Neural cell (in vitro differentiated cells): ENCODE results near the gene TMEM259. TPM values are rescaled to one million over a fixed set of nuclear protein-coding genes. Genes with fewer than 3 reads are reported as not detected.

Experiments
- H2AFZ ChIP-seq: fragments of 200-600, 300-800 bp; sonication (generic), shearing (Covaris generic); 2 replicates; pipeline ENCODE4 v1.6.0; 2014; ENCODE audit warnings: low read depth, mild to moderate bottlenecking, antibody characterized with exemption, low read length, moderate library complexity
- H3F3A ChIP-seq: fragments of 200-600 bp; shearing (Covaris generic); 2 replicates; pipeline ENCODE4 v1.6.1; 2016; ENCODE audit warnings: mild to moderate bottlenecking, moderate library complexity, mixed read lengths, antibody characterized with exemption, low read length; ENCODE audit not compliant: insufficient read depth, poor library complexity, severe bottlenecking
- H3K27ac ChIP-seq: fragments of 200-600, 300-800 bp; sonication (generic), shearing (Covaris generic); 2 replicates; pipeline ENCODE4 v1.5.1; 2014; ENCODE audit warnings: mild to moderate bottlenecking, low read length, moderate library complexity
- H3K27me3 ChIP-seq: fragments of 300-800, 200-600 bp; sonication (generic), shearing (Covaris generic); 2 replicates; pipeline ENCODE4 v1.6.0; 2014; ENCODE audit warnings: mild to moderate bottlenecking, low read depth, low read length, moderate library complexity; ENCODE audit not compliant: insufficient read depth
- H3K36me3 ChIP-seq: fragments of 300-800, 200-600 bp; sonication (generic), shearing (Covaris generic); 2 replicates; pipeline ENCODE4 v1.5.1; 2014; ENCODE audit warnings: mild to moderate bottlenecking, antibody characterized with exemption, low read length, moderate library complexity; ENCODE audit not compliant: insufficient read depth
- H3K4me2 ChIP-seq: fragments of 300-800, 200-600 bp; sonication (generic), shearing (Covaris generic); 2 replicates; pipeline ENCODE4 v1.6.0; 2014; ENCODE audit warnings: mild to moderate bottlenecking, low read length
- H3K4me3 ChIP-seq: fragments of 300-800, 200-600 bp; sonication (generic), shearing (Covaris generic); 2 replicates; pipeline ENCODE4 v1.5.1; 2014; ENCODE audit warnings: mild to moderate bottlenecking, low read length, moderate library complexity
- H3K79me2 ChIP-seq: fragments of 200-600 bp; shearing (Covaris generic); replicated peaks from 2 replicates; pipeline ENCODE4 v1.6.0; 2014; ENCODE audit warnings: mild to moderate bottlenecking, low read length, moderate library complexity; ENCODE audit not compliant: insufficient read depth
- H3K9ac ChIP-seq: fragments of 300-800, 200-600 bp; sonication (generic), shearing (Covaris generic); 2 replicates; pipeline ENCODE4 v1.6.1; 2016; ENCODE audit warnings: mild to moderate bottlenecking, low read length, mixed read lengths
- H3K9me2 ChIP-seq: fragments of 200-600 bp; shearing (Covaris generic); 2 replicates; pipeline ENCODE4 v1.6.1; 2016; ENCODE audit warnings: mild to moderate bottlenecking, low read length, mixed read lengths; ENCODE audit not compliant: insufficient read depth
- H3K9me3 ChIP-seq: fragments of 200-600, 300-800 bp; sonication (generic), shearing (Covaris generic); 2 replicates; pipeline ENCODE4 v1.6.1; 2016; ENCODE audit warnings: mild to moderate bottlenecking, mixed run types, low read length, moderate library complexity, mixed read lengths
- H4K20me1 ChIP-seq: fragments of 200-600 bp; shearing (Covaris generic); 2 replicates; pipeline ENCODE4 v1.6.1; 2016; ENCODE audit warnings: mild to moderate bottlenecking, mixed run types; ENCODE audit not compliant: insufficient read depth
- EP300 ChIP-seq: fragments of 450-650 bp; conservative IDR thresholded peaks from 2 replicates; pipeline ENCODE4 v1.6.1; 2014; ENCODE audit warnings: antibody characterized with exemption, mild to moderate bottlenecking, moderate library complexity; ENCODE audit not compliant: poor library complexity, severe bottlenecking
- EZH2 ChIP-seq: fragments of 200-600, 300-800 bp; shearing (Covaris generic), sonication (generic); IDR thresholded peaks from 2 replicates; pipeline ENCODE4 v1.6.1; 2014; ENCODE audit warnings: antibody characterized with exemption, low read length, borderline replicate concordance, mild to moderate bottlenecking; ENCODE audit not compliant: insufficient read depth, poor library complexity, severe bottlenecking
- MXI1 ChIP-seq: fragments of 450-650 bp; conservative IDR thresholded peaks from 2 replicates; pipeline ENCODE4 v1.6.1; 2014; ENCODE audit warnings: antibody characterized with exemption, mild to moderate bottlenecking; ENCODE audit not compliant: poor library complexity, severe bottlenecking
- POLR2AphosphoS5 ChIP-seq: IDR thresholded peaks from 2 replicates; pipeline ENCODE4 v1.6.1; 2012
- RAD21 ChIP-seq: fragments of 450-650 bp; conservative IDR thresholded peaks from 2 replicates; pipeline ENCODE4 v1.6.1; 2014; ENCODE audit warnings: antibody characterized with exemption, mild to moderate bottlenecking, moderate library complexity
- SMC3 ChIP-seq: fragments of 450-650 bp; conservative IDR thresholded peaks from 2 replicates; pipeline ENCODE4 v1.6.1; 2014; ENCODE audit warnings: antibody characterized with exemption, mild to moderate bottlenecking, moderate library complexity; ENCODE audit not compliant: poor library complexity
- TAF1 ChIP-seq: IDR thresholded peaks from 2 replicates; pipeline ENCODE4 v1.6.1; 2012; ENCODE audit warnings: low read depth
- polyA plus RNA-seq: library from polyadenylated mRNA; depleted of rRNA; stranded (reverse); fragments of >200 nt; gene quantifications from 2 replicates; pipeline ENCODE4 v1.2.3, GENCODE V29; 2014
- TF ChIP-seq, protein P1 (sequence below): fragments of 450-650 bp; IDR thresholded peaks from 2 replicates; pipeline ENCODE4 v1.5.1; 2014; ENCODE audit warnings: antibody characterized with exemption, mild to moderate bottlenecking, moderate library complexity; ENCODE audit not compliant: poor library complexity, severe bottlenecking
- TF ChIP-seq, protein P2 (sequence below): IDR thresholded peaks from 2 replicates; pipeline ENCODE4 v1.6.1; 2012; ENCODE audit warnings: borderline replicate concordance

Gene TMEM259
- polyA plus RNA-seq, 1 donor from 2014 or later, result 176 TPM

DNA sequence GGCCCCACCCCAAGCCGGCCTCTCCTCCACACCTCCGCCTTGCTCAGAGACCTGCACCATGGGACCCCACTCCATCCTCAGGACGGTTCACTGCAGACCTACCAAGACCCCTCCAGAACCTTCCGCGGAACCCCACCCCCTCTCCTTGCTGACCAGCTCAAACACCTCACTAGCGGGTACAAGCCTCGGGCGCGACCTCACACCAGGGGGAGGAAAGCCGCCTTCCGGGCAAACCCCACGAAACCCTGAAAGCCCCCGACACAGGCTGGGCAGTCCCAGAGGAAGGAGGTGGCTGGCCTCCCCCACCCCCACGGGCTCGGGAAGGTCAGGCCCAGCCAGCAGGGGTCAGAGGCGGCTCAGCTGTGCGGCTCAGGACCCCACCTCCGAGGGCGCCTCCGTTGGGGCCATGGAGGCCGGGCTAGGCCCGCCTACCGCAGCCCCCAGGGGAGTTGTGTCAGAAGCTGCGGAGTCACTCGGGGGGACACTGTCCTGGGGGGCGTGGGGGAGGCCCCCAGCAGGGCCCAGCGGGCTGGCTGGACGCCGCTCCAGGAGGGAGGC is 10.9 kb downstream of the TMEM259 start:
- H3K36me3 ChIP-seq, result no peaks in the 10 kb centered on the region

DNA sequence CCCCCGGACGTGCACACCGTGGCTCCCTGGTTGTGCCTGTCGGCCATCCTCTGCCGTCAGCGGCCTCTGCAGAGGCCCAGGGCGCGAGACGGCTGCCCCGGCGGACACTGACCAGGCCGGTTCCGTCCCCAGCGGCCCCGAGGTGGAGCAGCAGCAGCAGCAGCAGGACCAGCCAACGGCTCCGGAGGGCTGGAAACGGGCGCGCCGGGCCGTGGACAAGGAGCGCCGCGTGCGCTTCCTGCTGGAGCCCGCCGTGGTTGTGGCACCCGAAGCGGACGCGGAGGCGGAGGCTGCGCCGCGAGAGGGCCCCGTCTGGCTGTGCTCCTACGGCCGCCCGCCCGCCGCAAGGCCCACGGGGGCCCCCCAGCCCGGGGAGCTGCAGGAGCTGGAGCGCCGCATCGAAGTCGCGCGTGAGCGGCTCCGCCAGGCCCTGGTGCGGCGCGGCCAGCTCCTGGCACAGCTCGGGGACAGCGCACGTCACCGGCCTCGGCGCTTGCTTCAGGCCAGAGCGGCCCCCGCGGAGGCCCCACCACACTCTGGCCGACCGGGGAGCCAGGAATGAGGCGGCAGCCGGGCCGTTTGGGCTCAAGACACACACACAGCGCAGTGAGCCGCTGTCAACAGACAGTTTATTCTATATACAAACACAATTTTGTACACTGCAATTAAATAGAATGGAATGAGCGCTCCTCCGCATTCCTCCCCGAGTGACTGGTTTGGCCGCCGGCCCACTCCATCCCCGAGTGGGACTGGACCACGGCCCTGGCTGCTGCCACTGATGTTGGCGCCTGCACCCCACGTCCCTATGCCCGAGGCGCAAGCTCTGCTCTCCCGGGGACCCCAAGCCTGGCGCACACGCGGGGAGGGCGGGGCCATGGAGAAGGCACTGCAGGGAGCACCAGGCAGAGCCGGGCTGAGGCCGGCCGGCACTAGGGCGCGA is 11.6 kb downstream of the TMEM259 start:
- no peak overlapping the region for H3K27ac ChIP-seq
- no peak overlapping the region for H3K9ac ChIP-seq
- no peaks in the 10 kb centered on the region for H3K79me2 ChIP-seq
- H3F3A ChIP-seq, result no peaks in the 10 kb centered on the region
- H3K9me3 ChIP-seq, result no peaks in the 10 kb centered on the region
- no peaks in the 10 kb centered on the region for H4K20me1 ChIP-seq
- no peak overlapping the region for H3K4me2 ChIP-seq
- H3K9me2 ChIP-seq, result no peaks in the 10 kb centered on the region
- no peak overlapping the region for H2AFZ ChIP-seq
- no peak overlapping the region for H3K4me3 ChIP-seq
- no peaks in the 10 kb centered on the region for H3K36me3 ChIP-seq
- H3K27me3 ChIP-seq, result no peaks in the 10 kb centered on the region
- TF ChIP-seq EZH2, result no peak
- no peak for TF ChIP-seq MXI1
- TF ChIP-seq POLR2AphosphoS5, result no peak
- TF ChIP-seq, protein P1, sequence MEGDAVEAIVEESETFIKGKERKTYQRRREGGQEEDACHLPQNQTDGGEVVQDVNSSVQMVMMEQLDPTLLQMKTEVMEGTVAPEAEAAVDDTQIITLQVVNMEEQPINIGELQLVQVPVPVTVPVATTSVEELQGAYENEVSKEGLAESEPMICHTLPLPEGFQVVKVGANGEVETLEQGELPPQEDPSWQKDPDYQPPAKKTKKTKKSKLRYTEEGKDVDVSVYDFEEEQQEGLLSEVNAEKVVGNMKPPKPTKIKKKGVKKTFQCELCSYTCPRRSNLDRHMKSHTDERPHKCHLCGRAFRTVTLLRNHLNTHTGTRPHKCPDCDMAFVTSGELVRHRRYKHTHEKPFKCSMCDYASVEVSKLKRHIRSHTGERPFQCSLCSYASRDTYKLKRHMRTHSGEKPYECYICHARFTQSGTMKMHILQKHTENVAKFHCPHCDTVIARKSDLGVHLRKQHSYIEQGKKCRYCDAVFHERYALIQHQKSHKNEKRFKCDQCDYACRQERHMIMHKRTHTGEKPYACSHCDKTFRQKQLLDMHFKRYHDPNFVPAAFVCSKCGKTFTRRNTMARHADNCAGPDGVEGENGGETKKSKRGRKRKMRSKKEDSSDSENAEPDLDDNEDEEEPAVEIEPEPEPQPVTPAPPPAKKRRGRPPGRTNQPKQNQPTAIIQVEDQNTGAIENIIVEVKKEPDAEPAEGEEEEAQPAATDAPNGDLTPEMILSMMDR, result no peak
- no peak for TF ChIP-seq TAF1
- TF ChIP-seq EP300, result no peak
- TF ChIP-seq, protein P2, sequence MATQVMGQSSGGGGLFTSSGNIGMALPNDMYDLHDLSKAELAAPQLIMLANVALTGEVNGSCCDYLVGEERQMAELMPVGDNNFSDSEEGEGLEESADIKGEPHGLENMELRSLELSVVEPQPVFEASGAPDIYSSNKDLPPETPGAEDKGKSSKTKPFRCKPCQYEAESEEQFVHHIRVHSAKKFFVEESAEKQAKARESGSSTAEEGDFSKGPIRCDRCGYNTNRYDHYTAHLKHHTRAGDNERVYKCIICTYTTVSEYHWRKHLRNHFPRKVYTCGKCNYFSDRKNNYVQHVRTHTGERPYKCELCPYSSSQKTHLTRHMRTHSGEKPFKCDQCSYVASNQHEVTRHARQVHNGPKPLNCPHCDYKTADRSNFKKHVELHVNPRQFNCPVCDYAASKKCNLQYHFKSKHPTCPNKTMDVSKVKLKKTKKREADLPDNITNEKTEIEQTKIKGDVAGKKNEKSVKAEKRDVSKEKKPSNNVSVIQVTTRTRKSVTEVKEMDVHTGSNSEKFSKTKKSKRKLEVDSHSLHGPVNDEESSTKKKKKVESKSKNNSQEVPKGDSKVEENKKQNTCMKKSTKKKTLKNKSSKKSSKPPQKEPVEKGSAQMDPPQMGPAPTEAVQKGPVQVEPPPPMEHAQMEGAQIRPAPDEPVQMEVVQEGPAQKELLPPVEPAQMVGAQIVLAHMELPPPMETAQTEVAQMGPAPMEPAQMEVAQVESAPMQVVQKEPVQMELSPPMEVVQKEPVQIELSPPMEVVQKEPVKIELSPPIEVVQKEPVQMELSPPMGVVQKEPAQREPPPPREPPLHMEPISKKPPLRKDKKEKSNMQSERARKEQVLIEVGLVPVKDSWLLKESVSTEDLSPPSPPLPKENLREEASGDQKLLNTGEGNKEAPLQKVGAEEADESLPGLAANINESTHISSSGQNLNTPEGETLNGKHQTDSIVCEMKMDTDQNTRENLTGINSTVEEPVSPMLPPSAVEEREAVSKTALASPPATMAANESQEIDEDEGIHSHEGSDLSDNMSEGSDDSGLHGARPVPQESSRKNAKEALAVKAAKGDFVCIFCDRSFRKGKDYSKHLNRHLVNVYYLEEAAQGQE, result no peak
- no peak for TF ChIP-seq RAD21

More for the DNA sequence above, 10.9 kb downstream of the TMEM259 start:
- H3F3A ChIP-seq, result no peaks in the 10 kb centered on the region
- H4K20me1 ChIP-seq, result no peaks in the 10 kb centered on the region
- H3K4me2 ChIP-seq, result no peak overlapping the region
- H3K27ac ChIP-seq, result no peak overlapping the region
- no peaks in the 10 kb centered on the region for H3K9me2 ChIP-seq
- TF ChIP-seq POLR2AphosphoS5 (no peak), SMC3 (no peak), TAF1 (no peak), EZH2 (no peak), MXI1 (no peak), EP300 (no peak), RAD21 (no peak)
- TF ChIP-seq, protein P1, result no peak
- TF ChIP-seq, protein P2, result no peak
- H3K9ac ChIP-seq, result no peak overlapping the region
- no peak overlapping the region for H2AFZ ChIP-seq
- H3K27me3 ChIP-seq, result no peaks in the 10 kb centered on the region
- no peak overlapping the region for H3K4me3 ChIP-seq
- no peaks in the 10 kb centered on the region for H3K9me3 ChIP-seq
- H3K79me2 ChIP-seq, result no peaks in the 10 kb centered on the region
